IPS DF 6.9 (cell line): ENCODE data around the gene RAB9A.
A peak's percentile ranks its signal among the peaks of the same experiment; 100 is the strongest.
"Not testable (repeated sequence)": the region's sequence is repeated elsewhere in the genome, so short reads cannot be mapped to it uniquely, and the experiment has no call there.

Experiments used
- DNase-seq: peaks from one replicate; pipeline ENCODE4 v3.0.0-alpha.2; 2013; ENCODE audit warnings: low read depth, low spot score
- H3K27ac ChIP-seq: one replicate; pipeline ENCODE4 v1.5.1; 2013; ENCODE audit warnings: low read length, control low read depth
- H3K27me3 ChIP-seq: 2 replicates; pipeline ENCODE4 v1.6.1; 2013; ENCODE audit warnings: mild to moderate bottlenecking, low read length; ENCODE audit not compliant: control insufficient read depth, insufficient read depth
- H3K36me3 ChIP-seq: 2 replicates; pipeline ENCODE4 v1.6.1; 2013; ENCODE audit warnings: low read length; ENCODE audit not compliant: control insufficient read depth, insufficient read depth
- H3K4me1 ChIP-seq: 2 replicates; pipeline ENCODE4 v1.6.1; 2013; ENCODE audit warnings: low read length; ENCODE audit not compliant: control insufficient read depth, insufficient read depth
- H3K4me3 ChIP-seq: 2 replicates; pipeline ENCODE4 v1.5.1; 2013; ENCODE audit warnings: mild to moderate bottlenecking, low read length
- H3K9me3 ChIP-seq: 2 replicates; pipeline ENCODE4 v1.6.1; 2013; ENCODE audit warnings: low read length, inconsistent platforms; ENCODE audit not compliant: control insufficient read depth, insufficient read depth
- WGBS: extraction: QIAGEN DNeasy Blood & Tissue Kit; methylation state at CpG from one replicate; pipeline ENCODE4 v1.1.7; 2013; ENCODE audit warnings: mixed read lengths, missing lambda C conversion rate; ENCODE audit not compliant: insufficient read length, insufficient coverage; 5-methylcytosine and 5-hydroxymethylcytosine counted together

Gene RAB9A, protein sequence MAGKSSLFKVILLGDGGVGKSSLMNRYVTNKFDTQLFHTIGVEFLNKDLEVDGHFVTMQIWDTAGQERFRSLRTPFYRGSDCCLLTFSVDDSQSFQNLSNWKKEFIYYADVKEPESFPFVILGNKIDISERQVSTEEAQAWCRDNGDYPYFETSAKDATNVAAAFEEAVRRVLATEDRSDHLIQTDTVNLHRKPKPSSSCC

GRCh38 chrX:13688958-13689740 is at the start of gene RAB9A:
TSS of gene RAB9A (plus strand) at chrX:13689128. CDS start at chrX:13708747, 19,619 bp downstream.
- peak; percentile 11 for DNase-seq

GRCh38 chrX:13641684-13642083 is 47.2 kb upstream of the RAB9A start:
- H3K4me1 ChIP-seq, DNase-seq, H3K9me3 ChIP-seq, H3K27ac ChIP-seq, H3K4me3 ChIP-seq, H3K27me3 ChIP-seq, H3K36me3 ChIP-seq: not testable (repeated sequence)
- no CpG with 5 or more reads among the region's 4 CpGs for WGBS

More at GRCh38 chrX:13688958-13689740, at the start of gene RAB9A:
- Histone ChIP-seq H3K9me3 (no peaks in the 10 kb centered on the region), H3K27me3 (no peaks in the 10 kb centered on the region), H3K4me1 (no peaks in the 10 kb centered on the region), H3K36me3 (no peaks in the 10 kb centered on the region), H3K27ac (no peak within 1 kb of the TSS), H3K4me3 (peak within 1 kb of the TSS; percentile 99; the same call in 1 of the 2 replicates)
- no CpG with 5 or more reads among the region's 68 CpGs for WGBS

DNA sequence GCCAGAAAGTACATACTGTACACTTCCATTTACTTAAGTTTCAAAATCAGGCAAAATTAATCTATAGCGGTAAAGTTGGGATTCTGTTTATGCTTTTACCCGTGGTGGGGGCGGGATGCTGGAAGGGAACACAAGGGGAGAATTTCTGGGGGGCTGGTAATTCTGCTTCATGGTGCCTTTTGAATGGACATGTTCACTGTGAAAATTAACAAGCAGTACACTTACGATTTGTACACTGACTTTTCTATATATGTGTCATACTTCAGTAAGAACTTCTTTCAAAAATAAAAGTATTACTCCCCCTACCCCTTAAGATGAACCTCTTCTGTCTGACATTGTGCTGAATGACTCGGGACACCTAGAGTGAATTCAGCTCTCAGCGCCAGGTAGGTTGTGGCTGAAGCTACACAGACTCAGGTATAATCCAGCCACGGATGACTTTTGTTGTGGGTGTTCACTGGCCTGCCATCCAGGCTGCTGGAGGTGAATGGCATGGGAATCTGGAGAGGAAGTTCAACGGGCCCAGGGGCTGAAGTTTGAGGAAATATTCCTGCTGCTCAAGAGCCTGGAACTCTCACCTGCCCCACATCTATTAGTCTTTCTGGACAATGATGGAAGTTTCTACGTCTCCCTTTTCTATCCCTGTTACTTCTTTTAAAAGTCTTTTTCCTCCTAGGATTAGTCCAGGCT is 43.3 kb upstream of the RAB9A start:
- no peaks in the 10 kb centered on the region for H3K9me3 ChIP-seq
- no peak overlapping the region for H3K27ac ChIP-seq
- no peak for DNase-seq
- H3K4me3 ChIP-seq = no peak overlapping the region
- no peaks in the 10 kb centered on the region for H3K36me3 ChIP-seq
- no peaks in the 10 kb centered on the region; the same call in 1 of the 2 replicates for H3K4me1 ChIP-seq
- WGBS = no CpG with 5 or more reads among the region's 9 CpGs
- no peaks in the 10 kb centered on the region for H3K27me3 ChIP-seq

- Histone ChIP-seq H3K27ac (no peak overlapping the region), H3K4me3 (no peak overlapping the region), H3K4me1 (no peaks in the 10 kb centered on the region; the same call in 1 of the 2 replicates), H3K9me3 (no peaks in the 10 kb centered on the region), H3K36me3 (no peaks in the 10 kb centered on the region), H3K27me3 (no peaks in the 10 kb centered on the region)
- peak; percentile 18 for DNase-seq
- WGBS = no CpG with 5 or more reads among the region's 3 CpGs
Measured at GRCh38 chrX:13646154-13646549, 42.8 kb upstream of the RAB9A start.

DNA sequence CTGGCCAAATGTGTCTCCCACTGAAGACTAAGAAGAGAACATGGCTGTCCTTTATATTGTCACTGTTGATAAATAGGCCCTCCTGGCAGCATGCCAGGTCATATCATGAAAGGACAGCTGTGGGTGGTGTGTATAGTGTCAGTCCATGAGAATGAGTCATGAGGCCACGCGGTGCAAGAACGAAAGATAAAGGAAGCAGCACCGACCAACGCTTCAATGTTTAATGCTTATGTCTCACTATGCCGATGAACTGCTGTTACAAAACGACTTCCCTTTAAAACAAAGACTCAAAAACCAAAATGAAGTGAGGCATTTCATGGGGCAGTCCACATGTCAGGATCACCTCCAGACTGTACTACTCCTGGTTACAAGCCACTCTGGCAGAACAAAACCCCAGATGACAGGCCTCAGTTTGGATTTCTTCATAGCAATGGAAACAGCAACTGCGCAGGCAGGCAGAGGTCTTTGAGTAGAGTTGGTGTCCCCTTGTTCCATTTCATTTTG is 41.2 kb upstream of the RAB9A start:
- Histone ChIP-seq H3K27me3 (no peaks in the 10 kb centered on the region), H3K27ac (no peak overlapping the region)
- WGBS = no CpG with 5 or more reads among the region's 8 CpGs

DNA sequence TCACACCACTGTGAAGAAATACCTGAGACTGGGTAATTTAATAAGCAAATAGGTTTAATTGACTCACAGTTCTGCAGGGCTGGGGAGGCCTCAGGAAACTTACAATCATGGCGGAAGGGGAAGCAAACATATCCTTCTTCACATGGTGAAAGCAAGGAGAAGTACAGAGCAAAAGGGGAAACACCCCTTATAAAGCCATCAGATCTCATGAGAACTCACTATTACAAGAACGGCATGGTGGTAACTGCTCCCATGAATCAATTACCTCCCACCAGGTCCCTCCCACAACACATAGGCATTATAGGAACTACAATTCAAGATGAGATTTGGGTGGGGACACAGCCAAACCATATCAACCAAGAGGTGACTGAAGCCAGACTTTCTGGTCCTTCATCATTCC is 40.6 kb upstream of the RAB9A start:
- WGBS = no CpG with 5 or more reads among the region's 2 CpGs
- not testable (repeated sequence) for DNase-seq, H3K27me3 ChIP-seq, H3K4me3 ChIP-seq, H3K4me1 ChIP-seq, H3K27ac ChIP-seq, H3K9me3 ChIP-seq, H3K36me3 ChIP-seq

More for the DNA sequence above, 41.2 kb upstream of the RAB9A start:
- DNase-seq = no peak
- Histone ChIP-seq H3K4me3 (no peak overlapping the region), H3K36me3 (no peaks in the 10 kb centered on the region), H3K4me1 (no peaks in the 10 kb centered on the region; the same call in 1 of the 2 replicates), H3K9me3 (no peaks in the 10 kb centered on the region)

DNA sequence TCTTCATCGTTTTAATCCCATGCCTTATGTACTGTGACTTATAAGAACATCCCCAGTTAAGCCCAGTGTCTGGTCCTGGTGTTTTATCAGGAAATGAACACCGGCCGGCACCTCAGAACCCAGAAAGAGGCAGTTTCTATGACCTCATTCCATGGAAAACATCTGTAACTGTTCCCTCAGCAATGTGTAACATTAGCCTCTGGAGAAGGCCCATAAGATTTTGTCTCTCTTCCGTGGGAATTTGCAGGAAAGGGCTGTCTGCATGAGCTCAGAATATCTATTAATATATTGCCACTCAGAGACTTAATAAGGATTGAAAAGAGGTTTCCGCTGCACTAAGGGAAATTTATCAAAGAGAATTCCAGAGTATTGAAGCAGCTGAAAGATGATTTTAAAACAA is 39.1 kb upstream of the RAB9A start:
- no peaks in the 10 kb centered on the region for H3K36me3 ChIP-seq
- H3K27me3 ChIP-seq = no peaks in the 10 kb centered on the region
- H3K27ac ChIP-seq = no peak overlapping the region
- no peaks in the 10 kb centered on the region for H3K9me3 ChIP-seq
- H3K4me3 ChIP-seq = no peak overlapping the region
- H3K4me1 ChIP-seq = no peaks in the 10 kb centered on the region; the same call in 1 of the 2 replicates
- DNase-seq = no peak
- no CpG with 5 or more reads among the region's 5 CpGs for WGBS

DNA sequence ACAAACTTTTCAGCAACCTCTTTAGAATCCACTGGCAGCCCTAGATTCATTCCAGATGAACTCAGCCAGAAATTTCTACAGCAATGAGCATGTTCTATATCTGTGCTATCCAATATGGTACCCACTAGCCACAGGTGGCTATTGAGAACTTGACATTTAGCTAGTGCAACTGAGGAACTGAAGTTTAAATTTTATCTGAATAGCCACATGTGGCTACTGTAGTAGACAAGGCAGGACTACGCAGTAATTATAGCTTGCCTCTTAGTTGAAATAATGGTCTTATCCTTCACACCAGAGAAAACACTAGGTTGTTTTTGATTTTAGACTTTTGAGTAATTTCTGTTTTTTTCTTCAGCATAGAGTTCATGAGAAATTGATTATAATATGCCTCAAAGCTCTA is 38.6 kb upstream of the RAB9A start:
- DNase-seq = no peak
- Histone ChIP-seq H3K4me1 (no peaks in the 10 kb centered on the region; the same call in 1 of the 2 replicates), H3K36me3 (no peaks in the 10 kb centered on the region), H3K27me3 (no peaks in the 10 kb centered on the region), H3K9me3 (no peaks in the 10 kb centered on the region), H3K4me3 (no peak overlapping the region), H3K27ac (no peak overlapping the region)
- no CpG with 5 or more reads among the region's 1 CpG for whole genome bisulfite sequencing

GRCh38 chrX:13651150-13651549 is 37.8 kb upstream of the RAB9A start:
- H3K27ac ChIP-seq = no peak overlapping the region
- H3K9me3 ChIP-seq = no peaks in the 10 kb centered on the region
- no peak overlapping the region for H3K4me3 ChIP-seq
- no CpG with 5 or more reads among the region's 3 CpGs for WGBS
- H3K27me3 ChIP-seq = no peaks in the 10 kb centered on the region
- no peaks in the 10 kb centered on the region for H3K36me3 ChIP-seq
- H3K4me1 ChIP-seq = no peaks in the 10 kb centered on the region
- no peak for DNase-seq

DNA sequence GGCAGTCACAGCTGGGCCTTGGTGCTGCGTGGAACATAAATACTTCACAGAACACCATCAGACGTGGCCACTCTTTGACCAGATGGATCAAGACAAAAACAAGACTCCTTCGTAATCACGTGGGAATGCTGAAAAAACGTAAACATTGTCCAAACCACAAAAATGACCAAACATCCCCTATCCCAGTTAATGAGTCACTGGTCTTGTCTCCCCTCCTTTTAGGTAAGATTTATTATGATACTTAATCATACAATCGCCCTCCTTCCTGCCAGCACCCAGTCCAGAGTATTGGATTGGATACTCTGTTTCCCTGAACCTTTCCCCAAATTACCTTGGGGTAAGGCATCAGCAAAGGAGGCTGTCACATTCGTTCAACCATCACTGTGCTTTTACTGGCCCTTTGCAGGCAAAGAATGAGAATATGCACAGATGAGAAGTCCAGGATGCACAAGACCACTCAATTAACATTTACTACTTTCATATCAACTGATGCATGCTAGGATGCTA is 36.6 kb upstream of the RAB9A start:
- WGBS = no CpG with 5 or more reads among the region's 7 CpGs
- Histone ChIP-seq H3K9me3 (no peaks in the 10 kb centered on the region), H3K27ac (no peak overlapping the region), H3K36me3 (no peaks in the 10 kb centered on the region), H3K27me3 (no peaks in the 10 kb centered on the region), H3K4me1 (no peaks in the 10 kb centered on the region), H3K4me3 (peak overlapping the region; percentile 57; the same call in 1 of the 2 replicates)
- DNase-seq = no peak
